Activated T-cell treated with anti-CD3 and anti-CD28 coated beads, Interleukin-2, amount 50 U/mL, for 72 hours (primary cell): Measurements from ENCODE around the gene CFAP43. TPM values are rescaled to one million over a fixed set of nuclear protein-coding genes. Genes with fewer than 3 reads are reported as not detected.
A peak's percentile ranks its signal among the peaks of the same experiment; 100 is the strongest.

ENCODE experiments used
- ATAC-seq, 2 donors: fragments of 150-1000 bp; cut with Tn5 transposase; replicated peaks in 1 of 2; 2 replicates each; pipeline ENCODE4 v1.10.0; 2021; ENCODE audit warnings: moderate library complexity in 2 of 2, mild to moderate bottlenecking in 1 of 2
- DNase-seq, 2 donors: peaks; one replicate each; pipeline ENCODE4 v3.0.0; 2021 to 2022; ENCODE audit warnings: mixed read lengths in 1 of 2
- H3K27ac Mint-ChIP-seq: one replicate; pipeline ENCODE4 v1.8.0; 2022; ENCODE audit warnings: mild to moderate bottlenecking, moderate library complexity, mixed read lengths
- H3K27me3 Mint-ChIP-seq: one replicate; pipeline ENCODE4 v1.8.0; 2022; ENCODE audit warnings: low read depth, mixed read lengths
- H3K36me3 Mint-ChIP-seq, 2 donors: one replicate each; pipeline ENCODE4 v1.8.0; 2022; ENCODE audit warnings: mixed read lengths in 2 of 2, mild to moderate bottlenecking in 1 of 2; ENCODE audit not compliant: insufficient read depth in 2 of 2
- H3K4me1 Mint-ChIP-seq: one replicate; pipeline ENCODE4 v1.8.0; 2022; ENCODE audit warnings: low read depth, mixed read lengths
- H3K4me3 Mint-ChIP-seq, 2 donors: one replicate each; pipeline ENCODE4 v1.8.0; 2022; ENCODE audit warnings: mild to moderate bottlenecking in 2 of 2, mixed read lengths in 2 of 2, moderate library complexity in 2 of 2
- H3K9me3 Mint-ChIP-seq, 2 donors: one replicate each; pipeline ENCODE4 v1.8.0; 2022; ENCODE audit warnings: mixed read lengths in 2 of 2
- total RNA-seq, 2 donors: library from RNA; stranded (reverse); gene quantifications; one replicate each; pipeline ENCODE4 v1.2.3, GENCODE V29; 2022

The CFAP43 gene
- total RNA-seq, 2 donors from 2014 or later: 0.21 to 0.31 TPM

DNA sequence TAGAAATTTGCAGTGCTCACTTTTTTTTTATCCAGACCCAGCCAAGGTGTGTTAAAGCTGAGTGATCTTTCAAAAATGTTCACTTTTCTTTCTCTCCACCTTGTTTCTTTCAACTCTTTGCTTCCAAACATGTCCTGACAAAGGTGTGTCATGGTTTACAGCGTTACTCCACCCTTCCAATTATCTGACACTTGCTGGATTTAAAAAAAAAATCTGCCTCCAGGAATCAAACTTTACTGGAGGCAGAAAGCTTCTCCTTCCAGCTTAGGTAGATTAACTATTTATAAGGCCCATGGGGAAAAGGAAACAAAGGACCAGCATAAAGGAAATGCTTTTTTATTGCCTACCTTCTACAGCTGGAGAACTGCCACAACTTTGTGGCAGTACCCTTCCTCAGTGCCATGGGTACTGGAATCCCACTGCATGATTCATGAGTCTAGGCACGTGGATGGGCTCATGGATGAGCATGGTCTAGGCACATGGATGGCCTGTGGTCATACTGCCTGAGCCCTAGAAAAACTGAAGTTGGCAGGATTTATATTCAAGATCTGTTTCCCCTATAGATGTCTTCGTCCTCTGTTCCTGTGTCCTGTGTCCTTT, 146.3 kb downstream of the CFAP43 start, which contains the start of gene COL17A1:
Gene COL17A1, minus strand, starts transcription at position 80 of the 600 bp plus-strand sequence. CDS start 5,207 bp downstream, outside the sequence.
- H3K27me3 Mint-ChIP-seq: no peaks in the 10 kb centered on the region
- H3K36me3 Mint-ChIP-seq: no peaks in the 10 kb centered on the region
- H3K4me3 Mint-ChIP-seq: no peak within 1 kb of the TSS
- H3K27ac Mint-ChIP-seq: no peak within 1 kb of the TSS
- no peak for ATAC-seq
- no peaks in the 10 kb centered on the region for H3K9me3 Mint-ChIP-seq
- peaks cover 4% of the 10 kb centered on the region for H3K4me1 Mint-ChIP-seq
- no peak for DNase-seq

DNA sequence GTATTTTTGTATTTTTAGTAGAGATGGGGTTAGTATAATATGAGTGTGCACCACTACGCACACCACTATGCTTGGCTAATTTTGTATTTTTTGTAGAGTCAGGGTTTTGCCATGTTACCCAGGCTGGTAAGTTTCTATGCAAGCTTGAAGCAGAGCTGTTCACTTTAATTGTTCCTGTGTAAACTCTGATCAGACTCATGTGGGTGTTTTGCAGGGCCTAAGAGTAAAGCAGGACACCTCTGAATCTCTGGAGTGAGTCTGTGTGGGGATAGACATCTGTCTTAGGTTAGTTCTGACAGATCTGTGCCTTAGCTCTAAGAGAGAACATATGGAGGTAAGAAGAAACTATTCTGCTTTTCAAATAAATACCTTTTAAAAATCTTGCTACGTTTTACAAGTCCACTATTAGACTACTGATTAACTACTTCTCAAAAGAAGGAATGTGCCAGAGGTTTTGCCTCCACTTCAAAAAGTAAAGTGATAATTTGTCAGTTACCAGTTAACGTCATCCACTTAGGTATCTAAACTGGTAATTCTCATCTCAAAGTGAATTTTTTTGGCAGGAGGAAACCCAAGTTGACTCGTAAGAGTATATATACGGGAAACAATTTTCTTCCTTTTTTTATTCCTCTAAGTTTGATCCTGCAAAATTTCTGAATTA, 147.6 kb downstream of the CFAP43 start:
- no peaks in the 10 kb centered on the region for H3K36me3 Mint-ChIP-seq
- H3K4me3 Mint-ChIP-seq: no peak overlapping the region
- no peak overlapping the region for H3K27ac Mint-ChIP-seq
- no peaks in the 10 kb centered on the region for H3K27me3 Mint-ChIP-seq
- H3K4me1 Mint-ChIP-seq: peaks cover 4% of the 10 kb centered on the region
- H3K9me3 Mint-ChIP-seq: no peaks in the 10 kb centered on the region
- ATAC-seq (no peak), DNase-seq (no peak)

DNA sequence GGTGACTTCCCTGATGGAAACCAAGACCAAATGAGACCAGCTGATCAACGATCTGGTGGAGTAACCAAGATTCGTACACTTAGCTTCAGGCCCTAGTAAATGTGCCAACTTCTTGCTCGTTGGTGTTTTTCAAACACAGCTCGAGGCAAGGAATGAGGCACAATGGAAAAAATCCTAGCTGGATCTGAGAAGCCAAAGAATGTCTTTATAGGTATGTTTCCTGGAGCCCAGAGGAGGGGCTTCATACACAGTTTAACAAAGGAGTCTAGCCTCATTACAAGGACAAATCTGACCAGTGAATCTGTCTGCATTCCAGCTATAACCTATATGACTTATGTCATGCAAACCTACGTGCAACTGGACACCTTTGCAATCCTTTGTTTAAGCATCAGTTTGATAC, 150.2 kb downstream of the CFAP43 start:
- Mint-ChIP-seq H3K27me3 (no peaks in the 10 kb centered on the region), H3K9me3 (no peaks in the 10 kb centered on the region), H3K4me1 (peaks cover 4% of the 10 kb centered on the region), H3K4me3 (no peak overlapping the region), H3K27ac (no peak overlapping the region), H3K36me3 (no peaks in the 10 kb centered on the region)
- ATAC-seq: no peak
- DNase-seq: no peak

DNA sequence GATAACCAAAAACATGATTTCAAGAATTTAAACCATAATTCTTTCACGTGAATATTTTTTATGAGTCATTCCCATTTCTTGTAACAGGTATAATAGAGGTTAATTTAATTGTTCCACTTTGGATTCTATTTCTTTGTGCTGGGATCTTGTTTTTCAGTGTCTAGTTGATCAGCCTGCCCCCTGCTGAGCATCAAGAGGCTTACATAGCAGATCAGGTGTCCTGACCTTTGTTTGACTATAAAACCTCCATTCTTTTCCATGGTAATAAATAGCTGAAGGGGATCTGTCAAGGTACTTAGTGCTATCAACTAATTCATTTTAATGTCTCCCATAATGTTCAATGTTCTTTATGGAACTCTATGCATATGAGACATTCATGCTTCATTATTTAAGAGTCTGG, 151.4 kb downstream of the CFAP43 start:
- no peak overlapping the region for H3K27ac Mint-ChIP-seq
- DNase-seq (peak in 1 of 2 donors; percentile 6), ATAC-seq (peak in 1 of 2 donors; percentile 30)
- H3K4me3 Mint-ChIP-seq: no peak overlapping the region
- no peaks in the 10 kb centered on the region for H3K9me3 Mint-ChIP-seq
- H3K36me3 Mint-ChIP-seq: no peaks in the 10 kb centered on the region
- peaks cover 4% of the 10 kb centered on the region for H3K4me1 Mint-ChIP-seq
- H3K27me3 Mint-ChIP-seq: no peaks in the 10 kb centered on the region

Other genes with a start within 250 kb of the CFAP43 start
- not detected for gene COL17A1, start 146.5 kb downstream of the CFAP43 start, total RNA-seq
- 10 to 100 TPM; 16.0 to 16.3 TPM for gene SFR1, start 110.2 kb downstream of the CFAP43 start, total RNA-seq
- gene GSTO1, start 22.5 kb upstream of the CFAP43 start, total RNA-seq: 100 to 1,000 TPM; 113 to 117 TPM
- 1 to 10 TPM; 6.8 to 9.5 TPM for gene GSTO2, start 36.8 kb upstream of the CFAP43 start, total RNA-seq
- gene ITPRIP, start 106.1 kb upstream of the CFAP43 start, total RNA-seq: 10 to 100 TPM; 27.8 to 29.7 TPM
- gene CFAP58, start 121.5 kb upstream of the CFAP43 start, total RNA-seq: 1 to 10 TPM in 1 of 2 donors, under 1 TPM in 1; 0.72 to 1.1 TPM